K562 (cell line): ENCODE results near the gene EGFR. TPM values are rescaled to one million over a fixed set of nuclear protein-coding genes. Genes with fewer than 3 reads are reported as not detected.

Experiments used
- ATAC-seq: fragments of 200-7000 bp; cut with Tn5 transposase; 3 replicates; pipeline ENCODE4 v1.9.1; 2020; ENCODE audit warnings: moderate library complexity
- BruUV-seq: library from RNA; stranded (reverse); fragments of 400-500 nt; replicated peaks from 2 replicates; lab custom pipeline; 2021; lab: Mats Ljungman, UMichigan
- CTCF ChIA-PET: fragments of 300-600 bp; formaldehyde crosslinking; extraction: SDS; loops from one replicate; lab custom pipeline; 2021; ENCODE audit warnings: low intra/inter-chr PET ratio; lab: Yijun Ruan, JAX
- POLR2A ChIA-PET: fragments of 300-600, 350-650 bp; sonication (Branson Sonifier 250); formaldehyde crosslinking; extraction: SDS; loops from one replicate; lab custom pipeline; 2021; ENCODE audit warnings: antibody characterized with exemption, inconsistent platforms; lab: Yijun Ruan, JAX
- DNase-seq, 4 experiments: peaks; one replicate each; pipeline versions ENCODE4 v3.0.0 to v3.0.0-alpha.2; 2011 to 2018; ENCODE audit warnings: low spot score in 3 of 4, mixed read lengths in 3 of 4; ENCODE audit errors: extremely low read depth in 1 of 4
- FAIRE-seq: peaks from 2 replicates; lab custom pipeline; 2011; peaks lifted over from hg19 to GRCh38; lab: Jason Lieb, UNC
- H2AFZ ChIP-seq: 2 replicates; pipeline ENCODE4 v1.6.0; 2011; ENCODE audit warnings: low read depth, low read length, control low read depth, inconsistent platforms
- H3K27ac ChIP-seq: fragments of 200-600 bp; 3 replicates; pipeline ENCODE4 v1.8.0; 2011; ENCODE audit warnings: low read depth, mild to moderate bottlenecking, control low read depth, inconsistent platforms, low read length, moderate library complexity, mixed read lengths; ENCODE audit errors: extremely low read depth
- H3K27me3 ChIP-seq, 2 experiments: fragments of 300-600 bp in 1 of 2; 2 replicates in 1 of 2; 3 replicates in 1 of 2; pipeline versions ENCODE4 v1.6.0 to v1.8.0; 2011; ENCODE audit warnings: inconsistent platforms in 2 of 2, low read length in 2 of 2, mild to moderate bottlenecking in 1 of 2, mixed read lengths in 1 of 2, moderate library complexity in 1 of 2; ENCODE audit not compliant: control insufficient read depth in 2 of 2, insufficient read depth in 2 of 2
- H3K36me3 ChIP-seq: fragments of 300-600 bp; 3 replicates; pipeline ENCODE4 v1.8.0; 2011; ENCODE audit warnings: mild to moderate bottlenecking, low read length, inconsistent platforms; ENCODE audit not compliant: control insufficient read depth, insufficient read depth
- H3K4me1 ChIP-seq, 2 experiments: fragments of 200-600 bp in 1 of 2; replicated peaks in 1 of 2; 2 replicates in 1 of 2; 3 replicates in 1 of 2; pipeline versions ENCODE4 v1.5.1 to v1.8.0; 2011; ENCODE audit warnings: inconsistent platforms in 2 of 2, low read length in 2 of 2, mild to moderate bottlenecking in 1 of 2, mixed read lengths in 1 of 2, moderate library complexity in 1 of 2; ENCODE audit not compliant: control insufficient read depth in 2 of 2, insufficient read depth in 2 of 2
- H3K4me2 ChIP-seq: 2 replicates; pipeline ENCODE4 v1.6.1; 2011; ENCODE audit warnings: low read length, control low read depth, inconsistent platforms, mixed read lengths; ENCODE audit not compliant: insufficient read depth
- H3K4me3 ChIP-seq: fragments of 200-600 bp; sonication (generic), shearing (Covaris generic); 2 replicates; pipeline ENCODE4 v1.5.1; 2016; ENCODE audit warnings: control low read depth, inconsistent platforms
- H3K79me2 ChIP-seq: fragments of 200-600 bp; 3 replicates; pipeline ENCODE4 v1.8.0; 2011; ENCODE audit warnings: low read length, inconsistent platforms; ENCODE audit not compliant: control insufficient read depth, insufficient read depth
- H3K9ac ChIP-seq, 2 experiments: 2 replicates each; pipeline versions ENCODE4 v1.6.0 to v1.6.1; 2011; ENCODE audit warnings: low read depth in 2 of 2, low read length in 2 of 2, control low read depth in 1 of 2, inconsistent platforms in 1 of 2, mild to moderate bottlenecking in 1 of 2, mixed read lengths in 1 of 2; ENCODE audit not compliant: insufficient read depth in 1 of 2
- H3K9me1 ChIP-seq: one replicate; pipeline ENCODE4 v1.6.0; 2011; ENCODE audit warnings: inconsistent platforms, mild to moderate bottlenecking, low read length, moderate library complexity; ENCODE audit not compliant: control insufficient read depth, insufficient read depth
- H3K9me3 ChIP-seq: replicated peaks from 2 replicates; pipeline ENCODE4 v1.5.1; 2011; ENCODE audit warnings: low read depth, low read length, inconsistent platforms; ENCODE audit not compliant: control insufficient read depth, insufficient read depth
- H4K20me1 ChIP-seq: replicated peaks from 2 replicates; pipeline ENCODE4 v1.6.1; 2011; ENCODE audit warnings: low read length, inconsistent platforms, mixed read lengths; ENCODE audit not compliant: control insufficient read depth, insufficient read depth
- CCNT2 ChIP-seq: IDR thresholded peaks from 2 replicates; pipeline ENCODE4 v1.6.1; 2011; ENCODE audit warnings: borderline replicate concordance, low read depth, mild to moderate bottlenecking, moderate library complexity, mixed read lengths, low read length; ENCODE audit not compliant: insufficient read length; ENCODE audit errors: extremely low read depth
- CEBPB ChIP-seq: fragments of 450-650 bp; IDR thresholded peaks from 2 replicates; pipeline ENCODE4 v1.6.1; 2016; ENCODE audit warnings: missing genetic modification characterization, missing compliant biosample characterization
- CREM ChIP-seq: IDR thresholded peaks from 2 replicates; pipeline ENCODE4 v1.6.1; 2014; ENCODE audit warnings: antibody characterized with exemption, low read depth
- DNMT1 ChIP-seq: fragments of 450-650 bp; IDR thresholded peaks from 2 replicates; pipeline ENCODE4 v1.6.1; 2016; ENCODE audit warnings: antibody characterized with exemption, mild to moderate bottlenecking
- HNRNPH1 ChIP-seq: fragments of 200-400 bp; formaldehyde crosslinking; optimal IDR thresholded peaks from 2 replicates; pipeline ENCODE3; 2017; ENCODE audit warnings: low read depth, mild to moderate bottlenecking, low read length, moderate library complexity
- JUND ChIP-seq, 2 experiments: IDR thresholded peaks; 2 replicates in 1 of 2; 3 replicates in 1 of 2; pipeline ENCODE4 v1.6.1; 2011; ENCODE audit warnings: borderline replicate concordance in 2 of 2, low read depth in 2 of 2, low read length in 2 of 2, improper control_type of control experiment in 1 of 2, missing biosample characterization in 1 of 2, missing genetic modification characterization in 1 of 2, missing genetic modification reagents in 1 of 2
- KLF16 ChIP-seq: IDR thresholded peaks from 2 replicates; pipeline ENCODE4 v1.6.1; 2016; ENCODE audit warnings: antibody characterized with exemption
- STAT5A ChIP-seq: IDR thresholded peaks from 2 replicates; pipeline ENCODE4 v1.6.1; 2012; ENCODE audit warnings: low read length, inconsistent platforms, borderline replicate concordance
- WGBS: fragments of 100-300 bp; shearing (Covaris generic); methylation state at CpG from one replicate; pipeline ENCODE4 v1.1.6; 2016; ENCODE audit warnings: low coverage, mixed read lengths; ENCODE audit not compliant: insufficient coverage; ENCODE audit errors: missing lambda C conversion rate; 5-methylcytosine and 5-hydroxymethylcytosine counted together
- in situ Hi-C: fragments of 300-500 bp; cut with MboI; formaldehyde crosslinking; loops from 4 replicates; pipeline ENCODE4 v1.15.0; 2018; ENCODE audit warnings: inconsistent platforms, mixed read lengths
- intact Hi-C: fragments of 100-400 bp; cut with micrococcal nuclease; formaldehyde crosslinking; loops from 2 replicates; pipeline ENCODE4 v1.14.2; 2022
- polyA plus RNA-seq, 8 experiments: library from polyadenylated mRNA; depleted of rRNA in 4 of 8; stranded (reverse) in 5 of 8; unstranded in 3 of 8; fragments of >200 nt; fragmentation: Nextera tagmentation in 2 of 8; fragmentation: Illumina TruSeq in 1 of 8; extraction: Ambion mirVana in 2 of 8; extraction: Trizol in 1 of 8; gene quantifications; 2 replicates each; pipeline versions ENCODE4 v1.2.1 to v1.2.3, GENCODE V29; 2011 to 2014; ENCODE audit warnings: inconsistent platforms in 1 of 8, missing spikeins in 1 of 8
- total RNA-seq, 7 experiments: library from RNA; depleted of rRNA in 6 of 7; stranded (reverse); fragments of >200 nt in 6 of 7; fragmentation: Illumina TruSeq in 2 of 7; extraction: Trizol in 2 of 7; gene quantifications; 2 replicates each; pipeline versions ENCODE4 v1.2.1 to v1.2.3, GENCODE V29; 2011 to 2021; ENCODE audit warnings: low replicate concordance in 1 of 7

Gene EGFR
- total and polyA plus RNA-seq, 9 of the 15 experiments (the other 6 are each of a cell fraction or from before 2014, with no cell fraction given): 0.13 TPM; not detected in 8

GRCh38 chr7:55120074-55120473 is 101.3 kb downstream of the EGFR start:
- Histone ChIP-seq H3K9me3 (no peaks in the 10 kb centered on the region), H3K27ac (no peak overlapping the region), H2AFZ (0 out of 2 replicates have a peak overlapping the region, but pooled peaks have one; percentile 5), H3K9ac (no peak overlapping the region), H3K9me1 (no peaks in the 10 kb centered on the region), H3K4me1 (peaks cover 2 to 4% of the 10 kb centered on the region in 2 experiments; a peak in 2 of 5 replicates), H3K36me3 (no peaks in the 10 kb centered on the region), H3K4me3 (no peak overlapping the region), H4K20me1 (no peaks in the 10 kb centered on the region), H3K79me2 (no peaks in the 10 kb centered on the region), H3K27me3 (0 out of 5 replicates have a peak, but pooled peaks cover 0 to 4% of the 10 kb centered on the region in 2 experiments), H3K4me2 (no peak overlapping the region)
- intact Hi-C loops: no loop called here
- in situ Hi-C loops: no loop called here
- FAIRE-seq (no peak), ATAC-seq (peak; percentile 50), DNase-seq (no peak)
- TF ChIP-seq CREM: no peak
- TF ChIP-seq STAT5A: no peak
- no peak for TF ChIP-seq JUND (IDR thresholded peaks at IDR 0.05; ENCODE audit: borderline replicate concordance, low read depth, low read length)
- no peak for TF ChIP-seq JUND (tag; IDR thresholded peaks at IDR 0.05; ENCODE audit: borderline replicate concordance, low read depth, low read length)
- TF ChIP-seq DNMT1: no peak
- TF ChIP-seq KLF16: no peak
- TF ChIP-seq CCNT2: no peak
- TF ChIP-seq CEBPB (tag): no peak
- no peak for TF ChIP-seq HNRNPH1
- ChIA-PET POLR2A (no interaction called here), CTCF (no interaction called here)
- BruUV-seq: no TSS peak
- WGBS: 36% methylated on average over 6 of the region's 7 CpGs
